GM19328 (cell line): ENCODE measurements around the gene TNFRSF25.

Experiments
- ATAC-seq: cut with Tn5 transposase; IDR thresholded peaks from one replicate; pipeline ENCODE4 v1.9.1; 2021; ENCODE audit warnings: mild to moderate bottlenecking, moderate library complexity; ENCODE audit not compliant: unreplicated experiment

The TNFRSF25 gene

DNA sequence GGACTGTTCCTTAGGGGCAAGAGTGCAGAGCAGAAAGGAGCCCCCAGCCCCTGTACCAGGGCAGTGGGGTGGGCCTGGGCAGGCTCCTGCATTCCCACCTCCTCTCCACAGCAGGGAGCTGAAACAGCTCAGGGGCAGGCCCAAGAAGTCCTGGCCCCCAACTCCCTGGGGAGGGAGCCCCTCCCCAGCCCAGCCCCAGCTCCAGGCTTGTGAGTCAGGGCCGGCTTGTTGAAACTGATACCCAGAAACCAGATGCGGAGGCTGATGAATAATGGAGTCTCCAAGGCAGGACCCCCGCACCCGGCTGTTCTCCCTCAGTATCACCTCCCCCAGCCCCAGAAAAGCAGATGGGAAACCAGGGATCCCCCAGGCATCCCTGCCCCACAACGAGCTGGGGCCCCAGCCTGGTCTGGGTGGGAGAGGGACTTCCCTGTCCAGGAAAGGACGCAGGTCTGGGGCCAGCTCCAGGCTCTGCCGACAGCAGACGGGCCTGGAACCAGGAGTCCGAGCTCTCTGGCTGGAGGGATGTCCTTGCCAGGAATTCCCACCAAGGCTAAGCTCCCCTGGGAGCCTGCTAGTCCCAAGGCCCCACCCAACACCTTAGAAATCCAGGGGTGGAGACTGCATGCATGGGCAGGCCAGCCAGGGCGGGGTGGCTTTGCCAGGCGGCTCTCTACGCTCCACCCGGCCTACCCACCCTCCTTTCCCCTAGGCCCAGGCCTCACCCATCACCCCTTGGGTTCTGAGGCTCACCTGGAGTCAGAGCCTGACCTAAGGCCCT, 22.8 kb upstream of the TNFRSF25 start:
- ATAC-seq, result no peak

DNA sequence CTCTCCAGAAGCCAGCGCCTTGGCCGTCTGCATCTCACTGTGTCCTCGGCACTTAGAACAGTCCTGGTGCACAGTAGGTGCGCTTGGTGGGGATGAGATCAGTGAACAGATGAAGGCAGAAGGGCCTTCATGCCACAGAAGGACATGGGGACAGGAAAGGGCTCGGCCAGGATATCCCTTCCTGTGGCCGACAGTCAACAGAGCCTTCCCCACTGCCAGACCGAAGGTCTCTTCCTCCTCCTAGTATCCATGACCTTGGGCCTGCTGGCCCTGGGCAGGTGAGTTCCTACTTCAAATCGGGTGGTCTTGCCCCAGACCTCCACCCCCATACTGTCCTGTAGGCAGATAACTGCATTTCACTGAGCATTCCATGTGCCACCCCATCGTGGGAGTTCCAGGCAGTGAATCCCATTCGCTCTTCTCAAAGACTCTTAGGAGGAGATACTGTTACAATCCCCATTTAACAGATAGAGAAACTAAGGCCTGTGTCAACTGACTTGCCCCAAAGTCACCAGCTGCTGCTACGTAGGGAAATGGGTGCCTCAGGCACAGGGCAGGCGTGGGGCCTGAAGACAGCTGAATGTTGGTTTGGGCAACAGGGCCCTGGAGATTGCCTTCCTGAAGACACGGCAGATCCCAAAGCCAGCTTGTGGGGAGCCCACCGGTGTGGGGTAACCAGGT, 22.0 kb upstream of the TNFRSF25 start:
- ATAC-seq, result no peak

DNA sequence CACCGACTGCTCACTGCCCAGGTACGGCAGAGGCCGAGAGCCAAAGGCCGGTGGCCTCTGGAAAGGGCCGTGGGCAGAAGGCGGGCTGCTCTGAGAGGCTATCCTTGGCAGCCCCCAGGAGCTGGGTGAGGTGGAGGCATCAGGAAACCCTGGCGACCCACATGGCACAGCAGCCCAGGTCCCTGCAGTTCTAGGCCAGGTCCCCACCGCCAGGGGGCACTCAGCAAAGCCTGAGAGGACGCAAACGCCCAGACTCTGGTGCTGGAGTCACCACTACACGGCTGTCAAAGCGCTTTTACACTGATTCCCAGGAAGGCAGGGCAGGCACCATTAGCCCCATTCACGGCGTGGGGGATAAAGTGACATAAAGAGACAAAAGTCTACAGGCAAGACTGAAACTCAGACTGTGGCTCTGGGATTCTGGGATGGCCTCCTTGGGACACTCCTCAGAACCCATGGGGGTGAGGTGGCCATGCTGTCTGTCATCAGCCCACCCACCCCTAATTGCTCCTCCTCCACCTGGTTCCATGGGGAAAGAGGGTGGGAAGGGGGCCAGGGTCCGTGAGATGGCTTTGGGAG, 20.5 kb upstream of the TNFRSF25 start:
- no peak for ATAC-seq

DNA sequence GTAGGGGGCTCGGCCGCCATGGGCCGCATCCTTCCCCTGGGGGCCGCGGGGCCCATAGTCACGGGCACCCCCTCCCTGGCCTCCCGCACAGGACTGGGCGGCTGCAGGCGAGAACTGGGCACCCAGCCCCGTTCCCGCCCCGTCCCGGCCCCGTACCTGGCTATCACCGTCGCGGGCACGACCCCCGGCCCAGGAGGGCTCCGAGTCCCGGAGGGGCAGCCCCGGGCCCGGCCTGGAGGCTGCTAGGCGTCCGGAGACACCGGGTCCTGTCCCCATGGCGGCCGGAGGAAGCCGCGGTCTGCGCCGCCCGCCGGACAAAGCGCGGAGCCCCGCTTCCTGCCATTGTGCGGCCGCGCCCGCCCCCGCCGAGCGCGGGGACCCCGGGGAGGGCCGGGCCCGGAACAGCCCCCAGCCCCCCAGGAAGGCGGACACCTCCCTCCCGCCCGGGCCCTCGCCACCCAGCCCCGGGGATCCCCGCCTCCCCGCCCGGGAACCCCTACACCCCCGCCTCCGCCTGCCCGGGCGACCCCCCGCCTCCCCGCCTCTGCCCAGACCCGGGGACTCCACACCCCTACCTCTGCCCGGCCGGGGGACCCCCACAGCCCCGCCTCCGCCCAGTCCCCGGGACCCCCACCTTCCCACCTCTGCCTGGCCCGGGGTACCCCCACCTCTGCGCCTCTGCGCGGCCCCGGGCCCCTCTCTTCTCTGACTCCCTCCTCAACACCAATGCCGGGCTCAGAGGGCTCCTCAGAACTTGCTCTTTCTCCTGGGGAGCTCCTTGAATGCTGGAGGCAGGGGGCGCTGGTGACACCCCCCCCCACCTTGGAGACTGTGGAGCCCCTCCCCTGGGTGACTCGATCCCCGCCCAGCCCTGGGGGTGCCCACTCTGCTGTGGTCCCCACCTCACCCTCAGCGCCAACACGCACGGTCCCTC, 19.5 kb upstream of the TNFRSF25 start:
- ATAC-seq, result no peak

DNA sequence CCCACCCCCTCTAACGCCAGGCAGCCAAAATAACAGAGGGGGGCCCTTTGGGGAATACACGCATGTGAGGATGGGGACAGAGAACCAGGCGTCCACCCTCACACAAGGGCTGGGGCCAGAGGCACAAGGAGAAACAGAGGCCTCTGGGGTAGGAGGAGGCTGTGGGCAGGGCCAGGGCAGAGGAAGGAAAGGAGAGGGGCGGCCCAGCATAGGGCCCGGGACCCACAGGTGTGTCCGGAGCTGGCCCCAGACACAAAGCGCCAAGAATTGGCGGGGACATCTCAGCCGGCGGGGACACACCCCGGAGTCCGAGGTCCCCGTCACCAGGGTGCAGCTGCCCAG, 18.8 kb upstream of the TNFRSF25 start:
- ATAC-seq, result no peak

DNA sequence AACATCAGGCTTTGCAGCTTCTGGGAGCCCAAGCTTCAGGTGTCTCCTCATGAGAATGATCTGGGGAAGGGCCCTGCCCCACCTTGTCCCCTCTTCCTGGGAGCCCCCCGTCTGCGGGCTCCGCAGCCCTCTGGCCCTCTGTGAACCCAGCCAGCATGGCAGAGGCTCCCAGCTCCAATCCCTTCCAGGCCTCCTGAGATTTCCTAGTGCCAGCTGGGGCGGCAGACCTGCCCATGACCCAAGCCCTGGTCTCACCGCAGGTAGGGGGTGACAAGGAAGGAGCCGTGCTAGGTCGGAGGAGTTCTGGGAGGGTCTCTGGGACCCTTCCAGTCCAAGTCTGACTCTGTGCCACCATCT, 17.8 kb upstream of the TNFRSF25 start:
- no peak for ATAC-seq

DNA sequence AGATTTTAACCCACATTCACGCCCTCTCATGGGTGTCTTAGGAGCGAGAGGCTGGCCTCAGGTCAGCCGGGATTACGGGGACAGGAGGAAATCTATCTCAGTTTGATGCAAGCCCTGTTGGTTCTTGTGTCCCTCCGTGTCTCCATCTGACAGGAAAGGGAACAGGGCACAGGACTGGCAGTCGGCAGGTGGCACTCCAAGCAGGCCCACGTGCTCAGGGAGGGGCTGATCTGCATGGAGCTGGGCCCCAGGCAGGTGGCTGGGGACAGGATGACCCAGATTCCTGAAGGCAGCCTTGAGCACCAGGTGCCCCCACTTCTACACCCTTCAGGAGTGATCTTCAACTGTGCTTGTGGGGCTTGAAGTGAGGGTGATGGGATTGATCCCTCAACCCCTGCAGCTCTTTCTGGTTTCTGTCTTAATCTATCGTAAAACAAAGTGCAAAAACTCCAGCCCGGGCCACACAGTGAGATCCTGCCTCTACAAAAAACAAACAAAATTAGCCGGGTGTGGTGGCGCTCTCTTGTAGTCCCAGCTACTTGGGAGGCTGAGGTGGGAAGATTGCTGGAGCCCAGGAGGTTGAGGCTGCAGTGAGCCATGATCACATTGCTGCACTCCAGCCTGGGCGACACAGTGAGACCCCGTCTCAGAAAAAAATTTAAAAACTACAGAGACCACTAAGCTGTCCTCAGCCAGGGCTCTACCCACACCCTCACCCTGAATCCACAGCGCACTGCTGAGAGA, 17.2 kb upstream of the TNFRSF25 start:
- no peak for ATAC-seq

DNA sequence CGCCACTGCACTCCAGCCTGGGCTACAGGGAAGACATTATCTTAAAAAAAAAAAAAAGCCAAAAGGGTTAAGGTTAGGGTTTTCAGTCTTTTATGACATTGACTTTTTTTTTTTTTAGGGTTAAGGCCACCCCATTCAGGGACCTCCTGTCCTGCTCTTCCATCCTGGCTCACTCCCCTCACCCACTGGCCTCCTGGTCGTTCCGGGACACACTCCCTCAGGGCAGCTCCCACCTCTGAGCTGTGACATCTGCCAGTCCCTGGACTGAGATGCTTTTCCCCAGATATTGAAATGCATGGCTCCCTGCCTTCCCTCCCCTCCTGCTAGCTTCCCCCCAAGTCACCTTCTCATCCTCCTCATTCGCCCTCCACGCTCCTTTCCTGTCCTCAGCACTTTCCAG, 15.8 kb upstream of the TNFRSF25 start:
- ATAC-seq, result no peak

DNA sequence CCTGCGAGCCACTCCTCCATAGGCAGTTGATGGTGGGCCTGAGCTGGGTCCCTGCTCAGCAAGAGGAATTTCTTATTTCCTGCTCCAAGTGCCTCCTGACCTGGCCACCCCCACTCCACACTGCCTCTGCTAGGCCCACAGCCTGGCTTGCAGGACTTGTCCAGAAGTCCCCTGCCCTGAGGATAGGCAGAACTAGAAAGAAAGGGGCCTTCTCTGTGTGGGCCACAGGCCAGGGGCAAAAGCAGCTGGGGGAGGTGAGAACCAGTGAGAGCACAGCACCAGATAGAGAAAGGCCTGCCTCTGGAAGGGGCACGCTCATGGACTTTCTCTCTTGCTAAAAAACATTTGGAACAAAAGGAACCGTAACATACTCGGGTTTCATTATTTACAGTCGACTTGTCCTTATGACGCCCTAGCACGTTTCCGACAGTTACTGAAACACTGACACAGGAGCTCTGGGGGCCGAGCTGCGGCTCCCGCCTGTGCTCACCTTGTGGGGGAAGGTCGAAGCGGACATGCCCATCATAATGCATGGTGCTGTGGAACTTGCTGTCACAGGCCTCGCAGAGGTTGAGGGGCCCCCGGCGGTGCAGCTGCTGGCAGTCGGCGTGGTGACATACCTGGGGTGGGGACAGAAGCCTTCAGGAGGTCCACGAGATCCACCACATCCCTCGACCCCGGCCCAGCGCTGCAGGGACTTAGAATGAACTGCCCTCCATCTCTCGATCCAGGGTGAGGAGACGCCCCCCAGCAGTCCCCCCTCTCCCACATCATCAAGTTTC, 11.3 kb upstream of the TNFRSF25 start:
- ATAC-seq, result no peak

DNA sequence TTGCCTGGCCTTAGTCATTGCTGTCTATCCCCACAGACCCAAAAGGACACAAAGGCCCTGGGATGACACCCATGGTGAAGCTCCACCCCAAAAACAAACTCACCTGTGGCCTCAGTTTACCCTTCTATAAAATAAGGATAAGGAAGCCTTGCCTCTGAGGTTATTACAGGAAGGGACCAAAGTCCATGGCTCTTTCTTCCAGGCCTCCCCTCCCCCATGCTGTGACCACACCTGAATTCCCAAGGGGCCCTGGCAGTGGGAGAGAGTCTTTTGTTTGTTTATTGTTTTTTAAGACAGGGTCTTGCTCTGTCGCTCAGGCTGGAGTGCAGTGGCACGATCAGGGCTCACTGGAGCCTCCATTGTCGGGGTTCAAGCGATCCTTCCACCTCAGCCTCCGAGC, 10.5 kb upstream of the TNFRSF25 start:
- ATAC-seq, result no peak

DNA sequence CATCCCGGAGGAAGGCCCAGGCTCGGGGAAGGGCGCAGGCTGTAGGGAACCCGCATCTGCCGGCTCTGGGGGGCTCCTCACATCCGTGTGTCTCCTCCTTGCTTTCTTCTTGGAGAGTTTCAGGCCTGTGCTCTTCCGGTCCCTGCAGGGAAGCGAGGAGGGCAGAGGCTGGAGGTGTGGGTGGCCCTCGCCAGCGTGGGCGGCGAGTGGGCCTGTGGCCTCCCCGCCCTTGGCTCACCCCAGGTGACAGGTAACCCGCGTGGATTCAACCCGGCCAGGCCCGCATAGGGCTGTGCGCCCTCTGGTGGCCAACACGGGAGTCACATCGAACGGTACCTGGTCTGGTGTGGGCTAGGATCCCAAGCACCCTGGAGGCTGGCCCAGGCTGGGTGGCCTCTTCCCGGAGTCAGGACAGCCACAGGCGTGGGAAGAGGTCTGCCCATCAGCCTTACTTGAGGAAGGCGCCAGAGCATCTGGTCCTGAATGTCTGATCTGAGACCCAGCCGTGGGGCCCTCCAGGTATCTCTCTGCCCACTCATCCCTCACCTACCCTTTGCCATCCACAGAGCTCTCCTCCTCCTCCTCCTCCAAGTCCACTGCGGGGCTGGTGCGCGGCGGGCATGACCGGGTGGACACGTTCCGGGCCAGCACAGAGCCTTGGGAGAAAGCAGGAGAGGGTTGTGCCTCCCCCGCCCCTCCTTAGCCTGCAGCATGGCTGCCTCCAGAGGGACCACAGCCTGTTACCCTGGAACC, 9.6 kb upstream of the TNFRSF25 start:
- ATAC-seq, result no peak

DNA sequence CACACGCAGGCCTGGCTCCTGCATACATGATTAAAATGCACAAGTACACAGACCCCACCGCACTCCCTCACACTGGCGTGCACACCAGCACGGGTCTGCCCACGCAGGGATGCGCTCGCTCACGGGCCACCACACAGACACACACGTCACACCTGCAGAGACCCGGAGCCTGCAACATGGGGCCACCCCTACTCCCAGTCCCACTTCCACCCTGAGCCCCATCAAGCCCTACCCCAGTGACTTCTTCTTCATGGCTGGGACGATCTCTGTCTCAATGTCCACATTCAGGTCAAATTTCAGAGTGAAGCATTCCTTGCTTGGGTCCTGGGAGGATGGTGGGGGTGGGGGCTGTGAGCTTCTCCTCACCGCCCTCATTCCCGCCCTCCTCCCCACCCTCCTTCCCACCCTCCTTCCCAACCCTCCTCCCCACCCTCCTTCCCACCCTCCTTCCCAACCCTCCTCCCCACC, 8.9 kb upstream of the TNFRSF25 start:
- ATAC-seq, result no peak

DNA sequence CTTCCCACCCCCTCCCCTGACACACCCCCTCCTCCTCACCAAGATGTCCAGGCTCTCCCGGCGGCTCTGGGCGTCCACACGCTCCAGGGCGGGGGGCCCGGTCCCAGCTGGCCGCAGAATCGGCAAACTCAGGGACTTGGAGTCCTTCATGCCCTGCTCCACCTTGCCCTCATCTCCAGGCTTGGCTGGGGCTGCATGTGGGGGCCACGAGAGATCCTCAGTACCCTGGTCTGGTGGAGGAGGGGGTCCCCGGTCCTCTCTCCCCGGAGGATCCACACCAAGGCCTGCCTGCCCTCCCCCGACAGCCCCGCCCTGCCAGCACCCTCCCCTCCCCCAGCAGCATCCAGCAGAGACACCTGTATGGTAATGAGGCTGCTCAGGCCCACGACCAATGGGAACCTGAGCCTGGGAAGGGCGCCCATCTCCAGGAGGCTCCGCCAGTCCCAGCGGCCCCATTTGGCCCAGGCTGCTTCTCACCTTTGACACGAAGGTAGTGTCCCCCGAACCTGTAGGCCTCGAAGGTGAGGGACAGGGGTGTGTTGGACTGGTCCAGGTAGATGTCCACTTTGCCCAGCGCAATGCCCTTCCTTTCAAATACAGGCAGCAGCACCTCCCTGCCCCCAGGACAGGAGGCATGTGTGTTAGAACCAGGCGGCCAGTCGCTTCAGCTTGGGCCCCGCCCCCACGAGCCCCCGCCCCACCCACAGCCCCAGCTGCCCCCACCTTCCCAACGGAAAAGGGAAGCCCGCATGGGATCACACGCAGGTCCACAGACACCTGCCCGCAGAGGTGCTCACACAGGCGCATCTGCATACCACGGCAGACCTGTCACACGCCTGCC, 8.2 kb upstream of the TNFRSF25 start:
- no peak for ATAC-seq

DNA sequence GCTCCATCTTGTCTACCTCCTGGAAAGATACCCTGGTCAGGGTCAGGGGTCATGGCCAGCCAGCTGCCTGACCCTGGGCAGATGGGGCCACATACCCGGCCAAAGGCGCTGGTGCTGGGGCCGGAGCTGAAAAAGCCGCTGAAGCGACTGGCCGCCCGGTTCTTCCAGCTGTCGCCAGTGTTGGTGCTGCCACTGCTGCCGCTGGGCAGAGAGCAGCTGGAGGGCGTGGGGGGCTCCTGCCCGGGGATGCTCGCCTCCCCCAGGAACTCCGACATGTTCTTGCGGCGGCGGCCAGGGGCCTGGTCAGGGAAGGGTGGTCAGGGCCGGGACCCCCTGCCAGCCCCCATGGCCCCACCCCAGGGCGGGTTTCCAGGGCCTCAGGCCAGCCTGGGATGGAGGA, 7.2 kb upstream of the TNFRSF25 start:
- no peak for ATAC-seq

DNA sequence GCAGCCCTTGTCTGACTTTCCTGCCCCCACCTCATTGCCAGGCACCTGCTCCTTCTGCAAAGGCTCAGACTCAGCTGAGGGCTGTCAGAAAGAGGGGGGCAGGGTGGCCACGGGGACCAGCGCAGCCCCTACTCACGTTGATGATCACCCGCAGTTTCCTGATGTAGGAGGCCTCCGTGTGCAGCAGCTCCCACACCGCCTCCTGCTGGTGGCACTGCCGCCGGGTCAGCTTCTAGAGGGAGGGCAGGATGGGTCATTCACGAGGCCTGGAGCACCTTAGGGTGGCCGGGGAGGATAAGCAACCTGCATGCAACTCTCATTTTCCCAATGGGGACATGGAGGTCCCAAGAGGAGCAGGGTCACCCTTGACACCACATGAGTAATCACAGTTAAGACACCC, 6.4 kb upstream of the TNFRSF25 start:
- no peak for ATAC-seq

DNA sequence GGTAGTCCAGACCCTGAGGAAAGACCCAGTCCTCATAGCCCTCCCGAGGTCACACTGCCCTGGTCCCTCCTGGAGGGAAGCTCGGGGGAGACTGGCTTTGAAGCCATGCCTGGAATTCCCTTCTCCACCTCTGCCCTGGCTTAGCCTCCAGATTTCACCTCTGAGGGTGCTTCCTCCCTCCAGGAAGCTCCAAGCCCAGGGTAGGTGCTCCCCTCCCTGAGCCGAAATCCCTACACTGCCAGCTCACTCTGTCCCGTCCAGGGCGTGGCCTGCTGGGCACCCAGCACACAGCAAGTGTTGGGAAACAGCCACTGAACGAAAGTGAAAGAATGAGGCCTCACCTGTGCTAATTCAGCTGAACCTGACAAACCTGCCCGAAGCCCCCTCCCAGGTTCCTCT, 6.0 kb upstream of the TNFRSF25 start:
- ATAC-seq, result no peak

DNA sequence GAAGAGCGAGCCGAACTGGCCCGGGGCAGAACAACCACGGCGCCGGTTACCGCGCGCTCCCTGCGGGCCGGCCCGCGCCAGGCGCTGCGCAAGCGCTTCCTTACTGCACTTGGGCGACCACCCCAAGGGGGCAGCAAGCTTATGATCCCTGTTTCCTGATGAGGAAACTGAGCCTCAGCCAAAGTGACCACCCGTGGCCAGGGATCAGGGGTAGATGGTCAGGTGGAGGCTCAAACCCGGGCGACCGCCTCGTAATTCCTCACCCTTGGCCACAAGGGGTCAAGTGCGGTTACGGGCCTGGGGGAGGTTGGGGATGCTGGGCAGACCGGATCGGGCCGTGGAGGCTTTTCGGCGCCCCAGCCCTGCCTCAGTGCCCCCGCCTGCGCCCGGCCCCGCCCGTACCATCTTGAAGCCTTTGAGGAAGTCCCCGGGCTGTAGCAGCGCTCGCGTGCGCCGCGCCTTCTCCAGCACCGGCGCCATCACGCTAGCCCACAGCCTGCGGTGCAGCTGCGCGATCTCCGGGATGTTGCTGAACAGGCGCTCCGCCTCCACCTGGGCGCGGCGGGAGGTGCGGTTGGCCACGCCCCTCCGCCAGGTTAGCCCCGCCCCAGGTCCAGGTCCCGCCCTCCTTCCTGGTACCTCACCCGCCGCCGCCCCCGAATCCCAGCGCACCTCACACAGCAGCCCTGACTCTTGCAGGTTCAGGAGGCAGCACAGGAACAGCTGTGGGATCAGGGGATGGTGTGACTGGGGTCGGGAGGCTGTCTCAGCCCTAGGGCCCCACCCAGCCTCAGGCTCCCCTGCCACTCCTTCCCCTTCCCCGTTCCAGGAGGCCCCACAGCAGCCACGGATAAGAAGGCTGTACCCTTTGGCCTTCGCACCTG, 5.4 kb upstream of the TNFRSF25 start:
- no peak for ATAC-seq
